GM21526 (cell line): ENCODE results near the gene ZBTB49.
"Not testable (repeated sequence)": the region's sequence is repeated elsewhere in the genome, so short reads cannot be mapped to it uniquely, and the experiment has no call there.

ENCODE experiments used
- ATAC-seq: cut with Tn5 transposase; IDR thresholded peaks from one replicate; pipeline ENCODE4 v1.9.1; 2021; ENCODE audit warnings: moderate library complexity; ENCODE audit not compliant: unreplicated experiment, low FRiP score

ZBTB49 gene, protein sequence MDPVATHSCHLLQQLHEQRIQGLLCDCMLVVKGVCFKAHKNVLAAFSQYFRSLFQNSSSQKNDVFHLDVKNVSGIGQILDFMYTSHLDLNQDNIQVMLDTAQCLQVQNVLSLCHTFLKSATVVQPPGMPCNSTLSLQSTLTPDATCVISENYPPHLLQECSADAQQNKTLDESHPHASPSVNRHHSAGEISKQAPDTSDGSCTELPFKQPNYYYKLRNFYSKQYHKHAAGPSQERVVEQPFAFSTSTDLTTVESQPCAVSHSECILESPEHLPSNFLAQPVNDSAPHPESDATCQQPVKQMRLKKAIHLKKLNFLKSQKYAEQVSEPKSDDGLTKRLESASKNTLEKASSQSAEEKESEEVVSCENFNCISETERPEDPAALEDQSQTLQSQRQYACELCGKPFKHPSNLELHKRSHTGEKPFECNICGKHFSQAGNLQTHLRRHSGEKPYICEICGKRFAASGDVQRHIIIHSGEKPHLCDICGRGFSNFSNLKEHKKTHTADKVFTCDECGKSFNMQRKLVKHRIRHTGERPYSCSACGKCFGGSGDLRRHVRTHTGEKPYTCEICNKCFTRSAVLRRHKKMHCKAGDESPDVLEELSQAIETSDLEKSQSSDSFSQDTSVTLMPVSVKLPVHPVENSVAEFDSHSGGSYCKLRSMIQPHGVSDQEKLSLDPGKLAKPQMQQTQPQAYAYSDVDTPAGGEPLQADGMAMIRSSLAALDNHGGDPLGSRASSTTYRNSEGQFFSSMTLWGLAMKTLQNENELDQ

GRCh38 chr4:4289941-4290850, at the start of gene ZBTB49, which contains the start of gene LYAR:
Gene ZBTB49 (plus strand): TSS chr4:4290251. CDS start chr4:4299946, 9,695 bp downstream.
Gene LYAR (minus strand): TSS chr4:4290154. CDS start chr4:4283742, 6,412 bp downstream.
- ATAC-seq, result peak; percentile 81

DNA sequence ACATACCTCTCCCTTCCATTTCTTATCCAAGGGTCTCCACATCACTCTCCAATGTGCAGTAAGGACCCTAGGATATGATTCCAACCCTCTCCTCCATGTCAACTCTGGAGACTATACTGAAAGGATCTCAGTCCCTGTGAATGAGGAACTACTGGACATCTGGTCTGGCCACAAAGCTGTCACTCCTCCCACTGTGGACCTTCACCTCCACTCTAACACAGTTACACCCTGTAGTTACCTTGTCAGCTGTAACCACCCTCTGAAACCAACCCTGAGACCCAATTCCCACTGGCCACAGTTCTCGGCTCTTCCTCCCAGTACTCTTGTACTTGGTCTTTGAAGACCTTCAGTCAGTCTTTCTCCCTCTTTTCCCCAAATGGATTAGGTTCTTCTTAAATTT, 44.9 kb upstream of the ZBTB49 start:
- no peak for ATAC-seq

GRCh38 chr4:4247696-4248028, 42.4 kb upstream of the ZBTB49 start:
- ATAC-seq, result peak; percentile 4

- peak; percentile 97 for ATAC-seq
Observed at GRCh38 chr4:4248029-4248884, 41.8 kb upstream of the ZBTB49 start, which contains the start of gene TMEM128. Gene TMEM128 (minus strand): TSS chr4:4248223. CDS start chr4:4248202, 21 bp downstream.

- ATAC-seq, result no peak
Observed at GRCh38 chr4:4248885-4249203, 41.2 kb upstream of the ZBTB49 start.

DNA sequence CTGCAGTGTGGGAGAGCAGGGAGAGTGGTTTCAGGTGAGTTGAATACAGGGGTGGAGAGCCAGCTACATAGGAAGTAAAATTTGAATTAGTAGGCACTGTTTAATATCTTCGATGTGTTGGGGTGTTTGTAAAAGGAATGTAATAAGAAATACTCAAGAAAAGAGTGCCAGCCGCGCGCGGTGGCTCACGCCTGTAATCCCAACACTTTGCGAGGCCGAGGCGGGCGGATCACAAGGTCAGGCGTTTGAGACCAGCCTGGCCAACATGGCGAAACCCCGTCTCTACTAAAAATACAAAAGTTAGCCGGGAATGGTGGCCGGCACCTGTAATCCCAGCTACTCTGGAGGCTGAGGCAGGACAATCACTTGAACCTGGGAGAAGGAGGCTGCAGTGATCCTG, 40.7 kb upstream of the ZBTB49 start:
- ATAC-seq, result not testable (repeated sequence)

DNA sequence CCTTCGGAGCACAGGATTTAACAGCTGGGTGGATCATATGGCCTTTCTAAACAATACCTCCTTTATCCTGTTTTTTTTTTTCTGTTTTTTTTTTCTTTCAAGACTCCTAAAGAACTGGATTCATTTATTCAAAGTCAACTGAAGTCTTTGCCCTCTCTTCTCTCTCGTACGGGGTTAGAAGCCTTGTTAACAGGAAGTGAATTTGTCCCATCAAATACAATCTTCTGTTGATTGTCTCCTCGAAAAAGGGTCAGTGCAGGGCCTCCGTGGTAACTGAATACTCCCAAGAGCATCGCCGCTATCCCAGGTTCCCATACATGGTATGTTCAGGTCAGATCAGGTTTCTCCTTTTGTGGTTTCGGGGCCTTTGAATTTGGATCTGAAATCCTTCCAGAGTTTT, 40.2 kb upstream of the ZBTB49 start:
- ATAC-seq, result no peak

DNA sequence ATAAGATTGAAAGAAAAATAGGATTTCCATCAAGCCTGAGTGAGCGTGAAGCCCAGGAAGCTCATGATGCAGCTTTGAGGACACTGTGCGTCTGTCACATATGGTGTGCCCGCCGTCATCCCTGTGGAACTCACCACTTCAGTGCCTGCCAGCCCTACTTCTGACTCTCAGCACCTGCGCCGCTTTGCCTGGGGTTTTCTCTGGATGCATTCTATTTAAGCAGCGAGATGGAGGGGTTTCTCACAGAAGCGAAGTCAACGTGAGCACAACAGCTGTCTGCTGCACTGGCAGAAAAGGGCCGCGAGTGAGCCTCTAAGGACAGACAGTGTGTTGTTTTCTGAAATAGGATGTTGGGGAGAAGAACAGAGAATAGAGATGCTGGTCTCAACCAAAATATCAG, 35.9 kb upstream of the ZBTB49 start:
- ATAC-seq, result no peak

GRCh38 chr4:4254666-4255065, 35.4 kb upstream of the ZBTB49 start:
- ATAC-seq, result no peak

DNA sequence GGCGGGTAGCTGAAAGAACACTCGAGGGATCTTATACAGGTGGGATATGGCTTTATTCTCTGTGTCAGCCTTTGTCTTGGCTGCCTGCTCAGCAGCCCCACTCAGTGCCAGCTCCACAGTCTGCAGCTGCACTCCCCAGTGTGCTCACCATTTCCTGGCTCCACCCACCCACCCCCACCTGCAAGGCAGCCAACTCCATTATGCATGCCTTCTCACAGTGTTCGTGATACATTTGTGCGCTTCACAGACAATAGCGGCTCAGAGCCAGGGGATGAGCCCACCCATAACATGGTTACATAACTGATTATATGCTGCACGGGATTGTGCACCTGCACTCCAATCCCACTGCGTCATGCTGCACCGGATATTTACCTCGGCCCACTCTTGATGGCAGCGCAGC, 33.3 kb upstream of the ZBTB49 start:
- ATAC-seq, result no peak

DNA sequence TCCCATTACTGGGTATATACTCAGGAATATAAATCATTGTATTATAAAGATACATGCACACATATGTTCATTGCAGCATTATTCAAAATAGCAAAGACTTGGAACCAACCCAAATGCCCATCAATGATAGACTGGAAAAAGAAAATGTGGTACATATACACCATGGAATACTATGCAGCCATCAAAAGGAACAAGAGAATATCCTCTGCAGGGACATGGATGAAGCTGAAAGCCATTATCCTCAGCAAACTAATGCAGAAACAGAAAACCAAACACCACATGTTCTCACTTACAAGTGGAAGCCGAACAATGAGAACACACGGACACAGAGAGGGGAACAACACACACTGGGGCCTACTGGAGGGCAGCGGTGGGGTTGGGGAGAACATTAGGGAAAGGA, 32.3 kb upstream of the ZBTB49 start:
- ATAC-seq, result not testable (repeated sequence)

DNA sequence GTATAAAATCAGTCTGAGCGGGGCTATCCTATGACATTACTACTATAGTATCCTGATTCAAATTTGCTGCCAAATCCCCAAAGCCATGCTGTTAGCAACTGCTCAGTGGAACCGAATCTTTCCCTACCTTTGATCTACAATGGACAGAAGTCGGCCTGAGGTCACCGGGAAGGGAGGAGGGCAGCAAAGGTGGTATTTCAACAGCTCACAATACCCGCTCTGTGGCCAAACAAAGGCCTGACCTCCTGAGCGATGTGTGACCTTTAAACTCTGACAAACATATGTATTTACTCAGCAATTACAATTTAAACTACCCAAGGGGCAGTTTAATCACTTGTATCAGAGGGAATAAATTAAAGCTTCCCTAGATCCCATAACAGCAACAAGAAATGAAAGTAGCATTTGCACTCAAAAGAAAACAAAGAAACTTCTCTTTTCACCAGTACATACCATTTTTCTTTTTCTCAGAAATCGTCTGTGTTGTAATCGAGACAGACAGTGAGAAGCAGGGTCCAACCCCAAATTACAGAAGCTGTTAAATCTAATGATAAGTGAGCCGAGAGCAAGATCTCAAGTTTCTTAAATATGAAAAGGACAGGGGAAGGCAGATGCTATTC, 30.5 kb upstream of the ZBTB49 start:
- no peak for ATAC-seq

DNA sequence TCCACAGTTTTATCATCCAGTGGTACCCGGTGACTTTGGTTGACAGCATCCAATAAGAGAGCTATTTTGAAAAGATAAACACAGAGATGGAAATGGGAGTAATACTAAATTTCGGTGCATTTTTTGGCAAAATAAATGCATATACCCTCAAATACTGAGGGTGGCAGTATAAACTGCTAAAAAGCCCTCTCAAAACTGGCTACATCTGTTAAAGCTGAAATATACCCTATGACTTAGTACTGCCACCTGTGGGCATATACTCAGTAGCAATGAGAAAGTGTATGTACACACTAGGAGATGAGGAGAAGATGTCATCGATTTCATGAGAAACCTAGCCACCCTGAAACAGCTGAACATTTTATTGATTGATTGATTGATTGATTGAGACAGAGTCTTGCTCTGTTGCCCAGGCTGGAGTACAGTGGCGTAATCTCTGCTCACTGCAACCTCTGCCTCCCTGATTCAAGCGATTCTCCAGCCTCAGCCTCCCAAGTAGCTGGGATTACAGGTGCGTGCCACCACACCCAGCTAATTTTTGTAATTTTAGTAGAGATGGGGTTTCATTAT, 29.8 kb upstream of the ZBTB49 start:
- ATAC-seq, result no peak

DNA sequence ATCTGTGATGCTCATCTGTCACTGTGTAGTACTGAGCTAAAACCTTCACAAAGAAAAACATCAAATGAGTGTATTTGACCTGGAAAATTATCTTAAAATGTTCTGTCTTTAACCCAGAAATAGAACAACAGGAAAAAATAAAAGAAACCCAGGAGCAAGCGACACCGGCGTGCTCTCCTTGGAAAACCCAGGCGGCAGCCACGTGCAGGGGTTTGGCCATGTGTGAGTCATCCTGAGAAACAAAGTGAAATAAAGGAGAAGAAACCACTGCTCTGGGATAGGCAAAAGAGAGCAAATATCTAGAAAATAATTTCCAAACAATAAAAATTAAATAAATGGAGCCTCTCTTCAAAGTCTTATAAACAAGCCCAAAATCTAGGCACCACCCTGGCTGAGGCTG, 22.1 kb upstream of the ZBTB49 start:
- ATAC-seq, result no peak

GRCh38 chr4:4268776-4269175, 21.3 kb upstream of the ZBTB49 start:
- ATAC-seq, result no peak

DNA sequence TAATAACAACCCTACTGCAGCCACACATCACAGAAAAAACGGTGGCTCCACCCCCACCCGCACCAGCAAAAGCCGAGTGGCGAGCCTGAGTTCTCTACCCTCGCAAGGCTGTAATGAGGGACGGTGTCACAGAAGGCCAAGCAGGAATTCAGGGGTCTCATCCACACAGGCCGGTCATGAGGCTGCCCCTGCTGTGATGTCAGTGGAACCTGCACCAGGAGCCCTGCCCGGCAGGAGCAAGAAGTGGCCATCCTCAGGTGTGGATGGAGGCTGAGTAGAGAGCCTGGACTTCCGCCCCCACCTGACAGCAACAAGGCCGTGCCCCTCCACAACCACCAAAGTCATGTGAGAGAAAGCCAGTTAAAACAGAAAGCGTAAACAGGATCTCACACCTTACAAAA, 20.7 kb upstream of the ZBTB49 start:
- no peak for ATAC-seq

DNA sequence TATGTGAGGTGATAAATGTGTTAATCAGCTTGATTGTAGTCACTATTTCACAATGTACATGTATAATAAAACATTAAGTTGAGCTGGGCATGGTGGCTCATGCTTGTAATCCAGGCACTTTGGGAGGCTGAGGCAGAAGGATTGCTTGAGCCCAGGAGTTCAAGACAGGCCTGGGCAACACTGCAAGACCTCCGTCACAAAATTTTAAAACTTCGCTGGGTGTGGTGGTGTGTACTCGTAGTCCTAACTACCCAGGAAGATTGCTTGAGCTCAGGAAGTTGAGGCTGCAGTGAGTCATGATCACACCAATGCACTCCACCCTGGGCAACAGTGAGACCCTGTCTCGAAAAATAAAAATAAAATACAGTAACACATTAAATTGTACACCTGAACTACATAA, 20.2 kb upstream of the ZBTB49 start:
- no peak for ATAC-seq

DNA sequence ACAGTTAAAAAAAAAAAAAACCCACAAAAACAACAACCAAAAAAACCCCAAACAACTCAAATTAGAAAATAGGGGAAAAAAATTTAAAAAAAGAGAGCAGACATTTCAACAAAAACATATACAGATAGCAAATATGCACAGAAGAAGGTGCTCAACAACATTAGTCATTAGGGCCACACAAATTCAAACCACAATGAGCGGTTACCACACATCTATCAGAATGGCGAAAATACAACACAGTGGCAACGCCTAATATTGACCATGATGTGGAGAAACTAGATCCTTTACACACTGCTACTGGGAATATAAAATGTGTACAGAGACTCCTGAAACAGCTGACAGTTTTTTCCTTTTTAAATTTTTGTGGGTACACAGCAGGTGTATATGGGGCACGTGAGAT, 19.5 kb upstream of the ZBTB49 start:
- no peak for ATAC-seq

- no peak for ATAC-seq
Observed at GRCh38 chr4:4271912-4272311, 18.1 kb upstream of the ZBTB49 start.
